ENCODE measurements around the gene DHX36. TPM values are rescaled to one million over a fixed set of nuclear protein-coding genes. Genes with fewer than 3 reads are reported as not detected.

Gene DHX36
- total RNA-seq (2012; rRNA removed) (27.1 and 34.7 TPM in 2 replicates), polyA plus RNA-seq (2012; rRNA removed) (19.5 and 30.2 TPM in 2 replicates), Bru-seq, nascent RNA (percentile 86 among the genes with signal in this experiment), BruChase-seq, experiment 1, labeled RNA remaining after a 6-hour chase (percentile 75 among the genes with signal in this experiment), BruChase-seq, experiment 2, labeled RNA remaining after a 2-hour chase (percentile 84 among the genes with signal in this experiment)
- 3.5 and 16.3 TPM in 2 replicates for polyA plus RNA-seq (2012; cell fraction: cytosol; rRNA removed)
- polyA plus RNA-seq (2012; cell fraction: nucleus; rRNA removed; ENCODE audit: low replicate concordance): 5.7 and 53.2 TPM in 2 replicates
- long read RNA-seq, full-length matches to known transcripts: 10 of 24 reads
- long read RNA-seq, partial matches to known transcripts: 12 of 24 reads
- long read RNA-seq, other reads (novel, unspliced or antisense): 2 of 24 reads

- H3K23ac ChIP-seq (ENCODE audit: low read depth, low read length): peak within 1 kb of the TSS; percentile 99
- ChIA-PET POLR2A (ENCODE audit: unreplicated experiment) (interaction anchor here (0.6 kb wide), 1 partner anchor 30 kb away, joined by 6 read pairs; no protein-coding TSS in a partner anchor), CTCF (interaction anchor here (0.6 kb wide), 1 partner anchor 998 kb away, joined by 3 read pairs; no protein-coding TSS in a partner anchor)
- H3K9me3 ChIP-seq (ENCODE audit: control insufficient read depth, insufficient read depth, low read length): no peaks in the 10 kb centered on the region
- H3K4me2 ChIP-seq (ENCODE audit: low read depth, low read length): peak within 1 kb of the TSS; percentile 86
- peak within 1 kb of the TSS; percentile 84 for H3K56ac ChIP-seq (ENCODE audit: extremely low read depth, insufficient read depth, low read length)
- H3K14ac ChIP-seq (replicated peaks; ENCODE audit: low read depth, low read length): peak within 1 kb of the TSS; percentile 24
- peak within 1 kb of the TSS; percentile 34 for H2BK120ac ChIP-seq (ENCODE audit: low read depth, low read length)
- dilution Hi-C loops (cut with HindIII; ENCODE audit: low sequenced_read_pairs, unreplicated experiment) (no loop called here), in situ Hi-C loops (cut with MboI; ENCODE audit: low sequenced_read_pairs) (loop anchor here (10.0 kb wide), 1 partner anchor 1001 kb away; no protein-coding TSS in a partner anchor), intact Hi-C loops (cut with micrococcal nuclease) (no loop called here)
- H2AK9ac ChIP-seq (replicated peaks; ENCODE audit: low read depth, low read length, poor library complexity): peak within 1 kb of the TSS; percentile 88
- H3K36me3 ChIP-seq (ENCODE audit: control insufficient read depth, insufficient read depth, low read length): no peaks in the 10 kb centered on the region
- no peak for TF ChIP-seq CTCF (conservative IDR thresholded peaks at IDR 0.05; ENCODE audit: low read depth, low read length)
- no peak for TF ChIP-seq NFE2L2 (IDR thresholded peaks at IDR 0.05; ENCODE audit: low read depth, low read length)
- no peak for TF ChIP-seq RFX5 (IDR thresholded peaks at IDR 0.05; ENCODE audit: low read depth, low read length)
- TF ChIP-seq USF2 (IDR thresholded peaks at IDR 0.05; ENCODE audit: low read depth, low read length): peak; percentile 45; the same call in 1 of the 2 replicates
- no peak for TF ChIP-seq MXI1 (IDR thresholded peaks at IDR 0.05; ENCODE audit: borderline replicate concordance, low read depth, low read length)
- TF ChIP-seq RAD21 (IDR thresholded peaks at IDR 0.05; ENCODE audit: low read length): no peak
- TF ChIP-seq POLR2A (IDR thresholded peaks at IDR 0.05; ENCODE audit: low read depth, low read length): peak; percentile 92
- peak; percentile 36; the same call in 1 of the 2 replicates for TF ChIP-seq BHLHE40 (IDR thresholded peaks at IDR 0.05; ENCODE audit: low read depth, low read length)
- TF ChIP-seq CEBPB (IDR thresholded peaks at IDR 0.05; ENCODE audit: low read depth, low read length): no peak
- WGBS, 2 experiments (ENCODE audit: extremely low coverage in 2 of 2, insufficient read length in 1 of 2): 0% methylated on average over 3 of the region's 45 CpGs; no CpG with 5 or more reads in 1 of the 2 experiments
- peaks cover 20% of the 10 kb centered on the region; the same call in 1 of the 2 replicates for H4K20me1 ChIP-seq (ENCODE audit: insufficient read depth, low read length)
- no TSS peak for BruUV-seq (replicated peaks)
- no peak within 1 kb of the TSS for H2BK20ac ChIP-seq (ENCODE audit: low read depth, low read length)
- peak within 1 kb of the TSS; percentile 91 for H2AFZ ChIP-seq (replicated peaks; ENCODE audit: low read length, poor library complexity)
- no peaks in the 10 kb centered on the region; the same call in 1 of the 2 replicates for H3K9me1 ChIP-seq (ENCODE audit: insufficient read depth, low read length)
- peak within 1 kb of the TSS; percentile 68 for H4K91ac ChIP-seq (ENCODE audit: insufficient read depth, low read depth, low read length)
- peak within 1 kb of the TSS; percentile 92 for H3K9ac ChIP-seq (ENCODE audit: low read depth, low read length)
- H3K27ac ChIP-seq (ENCODE audit: insufficient read depth, low read length): peak within 1 kb of the TSS; percentile 72
- H2BK15ac ChIP-seq (ENCODE audit: low read depth, low read length): no peak within 1 kb of the TSS; the same call in 2 of the 3 replicates
- H3K4me3 ChIP-seq (ENCODE audit: insufficient read depth, low read depth, low read length): peak within 1 kb of the TSS; percentile 75
- peaks cover 9 to 28% of the 10 kb centered on the region in 2 experiments for H3K79me1 ChIP-seq (ENCODE audit: low read depth in 1 of 2, low read length in 2 of 2)
- peak within 1 kb of the TSS; percentile 36; the same call in 1 of the 2 replicates for H2AK5ac ChIP-seq (ENCODE audit: low read depth, low read length)
- H4K8ac ChIP-seq (ENCODE audit: low read depth in 2 of 2, low read length in 2 of 2): peak within 1 kb of the TSS; percentile 79 to 95
- 0 out of 2 replicates have a peak within 1 kb of the TSS, but pooled peaks have one; percentile 42 for H3K18ac ChIP-seq (ENCODE audit: low read depth, low read length)
- no peaks in the 10 kb centered on the region for H3K27me3 ChIP-seq (ENCODE audit: control insufficient read depth, insufficient read depth, low read length)
- H3K4ac ChIP-seq (ENCODE audit: low read depth, low read length): peak within 1 kb of the TSS; percentile 86
- ATAC-seq (ENCODE audit: low read depth) (peak; percentile 94), DNase-seq (peak; percentile 93)
- H4K5ac ChIP-seq (ENCODE audit: low read depth, low read length): peak within 1 kb of the TSS; percentile 89
- H3K4me1 ChIP-seq (ENCODE audit: control insufficient read depth, insufficient read depth, low read length): no peaks in the 10 kb centered on the region
- H2BK5ac ChIP-seq (ENCODE audit: low read depth, low read length, poor library complexity, severe bottlenecking): peak within 1 kb of the TSS; percentile 56
These were observed at the start of gene DHX36 for GRCh38 chr3:154323891-154324738. Gene DHX36 (minus strand): TSS chr3:154324487. CDS start chr3:154324416, 71 bp downstream.

Data from IMR-90 (cell line).